ENCODE measurements around the gene LRRC57. TPM values are rescaled to one million over a fixed set of nuclear protein-coding genes. Genes with fewer than 3 reads are reported as not detected.
A peak's percentile ranks its signal among the peaks of the same experiment; 100 is the strongest.
"Not testable (repeated sequence)": the region's sequence is repeated elsewhere in the genome, so short reads cannot be mapped to it uniquely, and the experiment has no call there.

Gene LRRC57
- polyA plus RNA-seq, 3 donors, result 20.4 to 22.1 (median 20.8) TPM

DNA sequence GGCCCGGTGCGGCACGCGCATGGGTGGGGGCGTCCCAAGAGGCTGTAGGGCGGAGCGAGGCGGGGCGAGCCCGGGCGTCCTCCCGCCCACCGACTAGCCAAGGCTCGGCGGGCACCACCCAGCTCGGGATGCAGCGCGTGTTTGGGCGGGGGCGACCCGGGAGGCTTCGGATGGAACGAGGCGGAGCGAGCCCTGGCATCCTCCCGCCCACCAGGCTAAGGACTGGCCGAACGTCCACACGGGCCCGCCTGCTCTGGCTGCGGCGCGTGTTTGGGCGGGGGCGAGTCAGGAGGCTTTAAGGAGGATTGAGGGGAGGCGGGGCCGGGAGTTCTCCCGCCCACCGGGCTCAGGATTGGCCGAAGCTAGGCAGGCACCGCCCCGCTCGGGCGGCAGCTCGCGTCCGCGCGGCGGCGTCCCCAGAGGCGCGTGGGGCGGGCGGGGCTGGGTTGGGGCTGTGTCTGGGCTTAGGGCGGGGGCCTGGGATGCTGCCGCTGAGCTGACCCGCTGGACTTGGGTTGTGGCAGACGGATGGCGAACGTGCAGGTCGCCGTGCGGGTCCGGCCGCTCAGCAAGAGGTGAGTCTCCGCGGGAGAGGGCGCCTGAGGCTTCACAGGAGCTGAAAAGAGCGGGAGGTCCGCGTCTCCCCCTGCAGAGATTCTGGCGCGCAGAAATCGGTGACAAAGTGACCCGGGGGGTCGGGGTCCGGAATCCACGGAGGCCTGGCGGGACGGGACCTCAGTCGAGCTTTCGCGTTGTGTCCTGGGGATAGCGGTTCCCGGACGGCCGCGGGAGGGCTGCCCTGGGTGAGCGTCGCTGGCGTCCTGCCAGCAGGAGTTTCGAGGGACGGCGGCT is 26.8 kb upstream of the LRRC57 start, which contains the start of gene STARD9:
TSS of gene STARD9 (plus strand) at position 419 of the 852 bp plus-strand sequence. CDS start at position 529, 110 bp downstream.
- peak; percentile 91 to 97 (median 97) for DNase-seq (ENCODE audit: extremely low read depth in 1 of 11, low read depth in 9 of 11, low spot score in 4 of 11)

DNA sequence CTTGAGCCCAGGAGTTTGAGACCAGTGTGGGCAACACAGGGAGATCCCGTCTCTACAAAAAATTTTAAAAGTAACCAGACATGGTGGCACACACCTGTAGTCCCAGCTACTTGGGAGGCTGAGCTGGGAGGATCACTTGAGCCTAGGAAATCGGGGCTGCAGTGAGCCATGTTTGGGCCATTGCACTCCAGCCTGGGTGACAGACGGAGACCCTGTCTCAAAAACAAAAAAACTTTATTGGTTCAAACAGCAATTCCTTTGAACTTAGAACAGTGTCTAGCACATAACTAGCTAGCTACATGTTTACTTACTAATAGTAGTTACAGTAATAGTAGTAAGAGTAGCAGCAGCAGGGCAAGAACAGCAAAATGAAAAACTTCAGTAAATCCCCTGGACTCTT is 10.1 kb upstream of the LRRC57 start:
- no peak for DNase-seq (ENCODE audit: extremely low read depth in 1 of 11, low read depth in 9 of 11, low spot score in 4 of 11)

DNA sequence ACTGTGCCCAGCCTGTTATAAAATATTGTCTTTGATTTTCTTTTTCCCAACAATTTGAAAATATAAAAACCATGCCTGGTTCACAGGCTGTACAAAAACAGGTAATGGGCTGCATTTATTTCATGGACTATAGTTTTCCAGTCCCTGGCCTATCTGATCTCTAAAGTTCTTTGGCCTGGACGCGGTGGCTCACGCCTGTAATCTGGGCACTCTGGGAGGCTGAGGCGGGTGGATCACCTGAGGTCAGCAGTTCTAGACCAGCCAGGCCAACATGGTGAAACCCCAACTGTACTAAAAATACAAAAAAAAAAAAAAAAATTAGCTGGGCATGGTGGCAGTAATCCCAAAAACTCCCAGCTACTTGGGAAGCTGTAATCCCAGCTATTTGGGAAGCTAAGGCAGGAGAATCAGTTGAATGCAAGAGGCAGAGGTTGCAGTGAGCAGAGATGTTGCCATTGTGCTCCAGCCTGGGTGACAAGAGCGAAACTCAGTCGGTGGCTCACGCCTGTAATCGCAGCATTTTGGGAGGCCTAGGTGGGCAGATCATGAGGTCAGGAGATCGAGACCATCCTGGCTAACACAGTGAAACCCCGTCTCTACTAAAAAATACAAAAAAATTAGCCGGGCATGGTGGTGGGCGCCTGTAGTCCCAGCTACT is 8.1 kb upstream of the LRRC57 start:
- DNase-seq (ENCODE audit: extremely low read depth in 1 of 11, low read depth in 9 of 11, low spot score in 4 of 11), result not testable (repeated sequence)

DNA sequence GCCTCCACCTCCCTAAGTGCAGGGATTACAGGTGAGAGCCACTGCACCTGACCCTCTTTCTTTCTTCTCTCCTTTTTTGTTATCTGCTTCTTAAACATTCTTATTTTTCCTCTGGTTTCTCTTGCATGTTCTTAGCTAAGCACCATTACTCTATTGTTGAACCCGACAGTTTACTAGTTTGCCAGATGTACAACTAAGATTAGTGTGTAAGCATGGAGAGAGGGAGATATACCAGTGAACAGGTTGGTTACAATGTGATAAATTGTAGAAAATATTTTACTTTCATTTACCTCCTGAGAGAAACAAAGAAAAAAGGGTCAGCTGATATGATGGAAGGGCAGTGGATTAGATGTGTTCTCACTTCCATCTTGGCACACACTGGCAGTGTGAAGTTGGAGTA is 5.0 kb upstream of the LRRC57 start:
- DNase-seq (ENCODE audit: extremely low read depth in 1 of 11, low read depth in 9 of 11, low spot score in 4 of 11), result no peak

DNA sequence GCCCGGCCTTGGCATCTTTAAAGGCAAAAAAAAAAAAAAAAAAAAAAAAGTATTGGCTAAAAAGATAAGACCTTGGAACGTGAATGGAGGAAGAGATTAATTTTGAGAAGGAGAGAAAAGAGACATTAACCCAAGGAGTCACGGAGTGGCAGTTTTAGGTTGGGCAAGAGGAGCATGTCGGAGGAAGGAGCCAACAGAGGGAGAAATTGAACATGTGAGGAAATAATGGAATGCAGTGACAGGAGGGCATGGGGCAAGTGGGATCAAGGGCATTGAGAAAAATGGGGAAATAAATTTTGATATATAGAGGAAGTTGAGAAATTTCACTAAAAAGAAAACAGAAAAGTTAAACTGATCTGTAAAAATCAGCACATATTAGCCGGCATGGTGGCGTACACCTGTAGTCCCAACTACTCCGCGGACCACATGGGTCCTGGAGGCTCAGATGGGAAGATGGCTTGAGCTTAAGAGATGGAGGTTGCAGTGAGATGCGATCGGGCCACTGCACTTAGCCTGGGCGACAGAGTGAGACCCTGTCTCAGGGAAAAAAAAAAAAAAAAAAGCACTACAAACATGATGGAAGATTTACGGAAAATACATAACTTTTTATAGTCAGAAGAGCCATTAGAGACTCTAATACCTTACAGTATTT is 1.3 kb upstream of the LRRC57 start:
- DNase-seq (ENCODE audit: extremely low read depth in 1 of 11, low read depth in 9 of 11, low spot score in 4 of 11), result no peak

DNA sequence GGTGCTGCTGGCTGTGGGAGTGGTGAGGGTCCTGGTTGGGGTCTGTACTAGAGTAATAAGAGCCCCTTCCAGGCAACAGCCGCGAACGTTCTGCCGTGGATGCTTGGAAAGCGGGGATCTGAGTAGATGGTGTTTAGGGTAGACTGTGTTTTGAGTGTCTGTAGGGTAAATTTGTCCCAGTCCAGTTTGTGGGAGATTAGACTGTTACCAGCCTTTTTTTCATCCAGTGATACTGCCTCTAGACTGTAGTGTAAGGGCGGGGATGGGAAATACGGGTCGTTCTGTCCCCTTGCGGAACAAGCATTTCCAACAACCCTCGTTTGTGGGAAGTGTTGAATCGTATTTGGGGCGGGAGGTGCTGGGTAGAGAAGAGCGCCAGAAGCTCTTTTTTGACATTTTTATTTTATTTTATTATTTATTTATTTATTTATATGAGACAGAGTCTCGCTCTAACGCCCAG is 469 bp upstream of the LRRC57 start:
- peak in 6 of 11 donors; percentile 8 to 76 (median 32) for DNase-seq (ENCODE audit: extremely low read depth in 1 of 11, low read depth in 9 of 11, low spot score in 4 of 11)

DNA sequence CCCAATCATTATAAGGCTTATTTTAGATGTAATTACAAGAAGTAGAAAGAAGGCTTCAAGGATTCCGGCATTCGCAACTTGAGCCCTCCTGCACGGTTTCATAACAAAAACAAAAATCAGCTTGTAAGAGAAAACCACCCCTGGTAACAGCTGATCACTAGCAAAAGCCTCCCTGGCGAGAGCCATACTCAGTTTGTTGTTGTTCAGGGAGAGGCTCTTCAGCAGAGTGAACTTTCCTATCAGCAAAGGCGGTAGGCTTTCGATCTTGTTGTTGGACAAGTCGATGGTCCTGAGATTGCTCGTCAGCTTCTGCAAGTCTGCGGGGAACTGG is 710 bp downstream of the LRRC57 start:
- peak in 4 of 11 donors; percentile 5 to 33 (median 13) for DNase-seq (ENCODE audit: extremely low read depth in 1 of 11, low read depth in 9 of 11, low spot score in 4 of 11)

DNA sequence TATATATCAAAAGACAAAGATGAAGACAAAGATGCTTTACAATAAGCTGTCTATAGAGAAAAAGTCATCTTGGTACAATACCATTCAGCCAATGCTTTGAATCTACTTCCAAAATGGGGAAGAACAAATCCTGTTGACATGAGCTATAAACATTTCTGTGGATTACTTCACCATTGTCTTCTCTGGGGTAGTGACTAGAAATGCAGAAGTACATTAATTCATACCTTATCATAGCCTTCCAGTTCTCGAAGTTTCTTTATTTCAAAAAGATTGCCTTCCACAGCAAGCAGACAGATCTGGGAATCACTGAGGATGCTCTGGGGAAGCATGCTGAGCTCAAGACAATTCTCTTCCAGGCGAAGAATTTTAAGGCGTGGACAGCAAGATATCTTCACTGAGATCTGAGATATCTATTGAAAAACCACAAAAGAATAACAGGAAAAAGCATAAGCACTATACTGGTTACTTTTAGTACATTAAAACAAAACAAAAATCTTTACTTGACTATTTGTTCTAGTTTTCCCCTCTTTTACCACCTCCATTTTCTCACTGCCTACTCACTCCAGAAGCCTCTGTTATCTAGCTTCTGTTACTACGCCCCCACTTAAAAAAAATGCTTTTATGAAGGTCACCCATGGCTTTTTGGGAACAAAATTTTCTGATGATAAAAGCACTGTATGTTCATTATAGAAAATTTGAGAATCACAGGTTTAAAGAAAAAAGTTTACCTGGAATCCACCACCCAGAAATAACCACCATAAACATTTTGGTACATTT is 3.6 kb downstream of the LRRC57 start:
- no peak for DNase-seq (ENCODE audit: extremely low read depth in 1 of 11, low read depth in 9 of 11, low spot score in 4 of 11)

DNA sequence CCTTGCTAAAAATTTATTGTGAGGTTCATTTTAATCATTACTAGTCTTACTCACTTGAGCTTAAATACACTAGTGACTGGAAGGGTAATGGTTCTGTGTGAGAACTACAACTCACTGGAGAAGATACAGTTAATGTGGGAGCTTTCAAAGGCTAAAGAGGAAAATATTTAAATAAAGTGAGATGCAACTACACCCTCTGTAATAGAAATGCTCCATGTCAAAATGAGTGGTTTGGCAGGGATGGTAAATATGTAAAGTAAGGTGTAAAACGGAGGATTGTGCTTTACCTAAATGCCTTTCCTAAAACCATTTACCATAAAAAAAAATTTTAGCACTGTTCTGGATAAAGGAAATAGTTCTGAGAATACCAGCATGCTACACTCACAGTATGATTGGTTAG is 15.3 kb downstream of the LRRC57 start:
- DNase-seq (ENCODE audit: extremely low read depth in 1 of 11, low read depth in 9 of 11, low spot score in 4 of 11), result no peak

DNA sequence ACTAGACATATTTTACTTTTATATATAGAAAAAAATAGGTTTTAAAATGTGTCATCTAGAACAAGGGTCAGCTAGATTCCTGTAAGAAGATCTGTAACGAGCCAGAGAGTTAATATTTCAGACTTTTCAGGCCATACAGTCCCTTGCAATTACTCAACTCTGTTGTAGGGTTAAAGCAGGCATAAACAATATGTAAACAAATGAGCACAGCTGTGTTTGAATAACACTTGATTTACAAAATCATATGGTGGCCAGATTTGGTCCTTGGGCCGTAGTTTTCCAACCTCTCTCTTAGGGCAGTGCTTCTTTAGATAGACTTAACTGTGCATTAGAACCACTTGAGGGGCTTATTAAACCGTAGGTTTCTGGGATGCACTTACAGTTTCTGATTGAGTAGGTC is 19.6 kb downstream of the LRRC57 start:
- no peak for DNase-seq (ENCODE audit: extremely low read depth in 1 of 11, low read depth in 9 of 11, low spot score in 4 of 11)

DNA sequence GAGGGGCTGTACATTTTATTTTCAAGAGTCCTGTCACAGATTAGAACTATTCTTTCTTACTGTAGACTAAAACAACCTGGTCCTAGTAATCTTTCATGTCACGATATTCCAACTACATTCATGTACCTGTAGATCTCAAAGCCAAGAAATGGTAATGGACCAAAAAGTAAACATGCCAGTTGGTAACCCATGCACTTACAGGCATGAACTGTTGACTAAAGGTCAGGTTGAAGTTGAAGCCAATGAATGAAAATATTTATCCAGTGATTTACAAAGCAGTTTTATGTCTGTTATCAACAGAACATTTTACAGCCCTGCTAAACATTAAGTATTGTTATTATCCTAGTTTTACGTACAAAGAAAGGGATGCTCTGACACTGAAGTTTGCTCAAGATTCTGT is 25.3 kb downstream of the LRRC57 start:
- DNase-seq (ENCODE audit: extremely low read depth in 1 of 11, low read depth in 9 of 11, low spot score in 4 of 11), result no peak

DNA sequence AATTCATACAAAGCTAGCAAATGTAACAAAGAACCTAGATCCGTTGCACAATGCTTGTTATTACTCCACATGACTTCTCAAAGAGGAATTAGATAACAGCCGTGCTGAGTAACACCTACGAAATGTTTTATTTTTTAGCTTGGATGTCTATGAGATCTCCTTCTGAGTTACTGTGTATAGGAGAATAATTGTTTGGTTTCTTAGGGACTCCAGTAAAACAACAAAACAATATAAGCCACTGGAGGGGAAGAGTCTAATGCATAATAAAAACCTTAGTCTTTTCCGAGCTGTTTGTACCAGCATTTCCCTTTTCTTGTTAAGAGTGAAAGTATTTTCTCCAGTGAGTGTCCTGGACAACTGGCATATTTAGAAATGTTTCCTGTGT is 37.6 kb downstream of the LRRC57 start:
- no peak for DNase-seq (ENCODE audit: extremely low read depth in 1 of 11, low read depth in 9 of 11, low spot score in 4 of 11)

DNA sequence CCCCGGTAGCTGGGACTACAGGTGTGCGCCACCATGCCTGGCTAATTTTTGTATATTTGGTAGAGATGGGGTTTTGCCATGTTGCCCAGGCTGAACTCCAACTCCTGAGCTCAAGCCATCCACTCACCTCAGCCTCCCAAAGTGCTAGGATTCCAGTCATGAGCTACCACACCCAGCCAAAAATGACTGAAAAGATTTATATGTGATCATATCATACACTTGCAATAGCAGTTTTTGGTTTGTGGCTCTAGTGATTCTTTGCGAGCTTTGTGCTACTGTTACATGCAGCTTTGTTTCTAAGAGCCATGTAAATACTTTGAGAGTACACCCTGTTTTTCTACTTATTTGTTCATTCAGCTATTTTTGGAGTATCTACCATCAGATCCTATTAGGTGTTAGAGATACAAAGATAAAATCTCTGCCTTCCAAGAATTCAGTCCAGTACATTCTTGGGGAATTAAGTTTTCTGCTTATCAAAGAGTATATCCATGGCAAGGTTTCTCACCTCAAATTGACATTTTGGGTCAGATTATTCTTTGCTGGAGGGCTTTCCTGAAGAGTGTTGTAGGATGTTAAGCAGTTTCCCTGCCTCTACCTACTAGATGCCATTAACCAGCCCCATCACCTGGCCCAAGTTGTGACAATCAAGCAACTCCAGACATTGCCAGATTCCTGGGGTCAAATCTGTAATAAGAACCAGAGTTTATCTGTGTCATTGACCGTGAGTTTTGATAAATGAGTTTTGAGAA is 38.2 kb downstream of the LRRC57 start:
- DNase-seq (ENCODE audit: extremely low read depth in 1 of 11, low read depth in 9 of 11, low spot score in 4 of 11), result no peak

DNA sequence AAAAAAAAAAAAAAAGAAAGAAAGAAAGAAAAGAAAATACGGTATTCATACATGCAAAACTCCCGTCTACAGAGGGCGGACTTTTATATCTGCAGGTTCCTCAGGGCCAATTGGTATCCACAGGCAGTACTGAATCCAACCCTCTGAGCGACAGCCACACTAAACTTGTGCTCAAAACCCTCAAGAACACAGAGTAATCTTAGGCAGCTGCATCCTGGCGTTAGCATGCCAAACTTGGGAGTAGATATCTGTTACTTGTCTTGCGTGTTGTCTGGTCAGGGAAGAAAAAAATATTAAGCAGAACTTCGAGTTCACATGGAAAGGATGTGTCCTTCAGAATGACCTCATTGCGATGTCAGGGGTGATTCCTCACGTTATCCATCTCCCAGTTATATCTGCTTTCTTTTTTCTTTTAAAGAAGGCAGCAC is 40.3 kb downstream of the LRRC57 start:
- DNase-seq (ENCODE audit: extremely low read depth in 1 of 11, low read depth in 9 of 11, low spot score in 4 of 11), result no peak

DNA sequence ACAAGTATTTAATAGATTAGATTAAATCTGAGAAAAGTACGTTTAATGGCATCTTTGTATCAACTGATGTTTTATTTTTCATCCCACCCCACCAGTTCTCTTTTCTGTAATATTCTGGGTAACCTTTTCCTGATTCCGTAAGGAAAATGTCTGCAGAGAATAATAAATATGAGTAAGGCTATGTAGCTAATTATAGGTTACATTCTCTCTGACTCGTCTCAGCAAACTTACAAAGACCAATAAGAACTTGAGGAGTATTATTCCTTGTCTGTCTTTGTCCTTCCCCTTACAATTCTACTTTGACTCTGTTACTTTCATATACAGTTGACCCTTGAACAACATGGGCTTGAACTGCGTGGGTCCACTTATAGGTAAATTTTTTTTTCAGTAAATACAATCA is 41.1 kb downstream of the LRRC57 start:
- DNase-seq (ENCODE audit: extremely low read depth in 1 of 11, low read depth in 9 of 11, low spot score in 4 of 11), result no peak

DNA sequence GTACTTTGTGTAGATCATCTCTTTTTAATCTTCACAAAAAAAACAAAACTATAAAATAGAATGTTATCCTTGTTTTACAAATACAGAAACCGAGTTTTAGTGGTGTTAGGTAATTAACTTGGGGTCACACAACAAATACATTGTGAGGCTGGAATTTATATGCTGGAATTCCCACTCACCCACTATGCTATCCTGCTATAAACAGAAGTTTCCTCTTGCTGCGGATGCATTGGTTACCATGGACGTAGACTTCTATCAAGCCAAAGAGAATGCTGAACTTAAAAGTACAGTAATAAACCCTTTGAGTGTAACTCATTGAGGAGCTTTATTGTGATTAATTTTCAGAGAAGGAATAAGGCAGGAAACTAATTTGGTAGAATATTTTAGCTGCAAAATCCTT is 44.0 kb downstream of the LRRC57 start:
- no peak for DNase-seq (ENCODE audit: extremely low read depth in 1 of 11, low read depth in 9 of 11, low spot score in 4 of 11)

DNA sequence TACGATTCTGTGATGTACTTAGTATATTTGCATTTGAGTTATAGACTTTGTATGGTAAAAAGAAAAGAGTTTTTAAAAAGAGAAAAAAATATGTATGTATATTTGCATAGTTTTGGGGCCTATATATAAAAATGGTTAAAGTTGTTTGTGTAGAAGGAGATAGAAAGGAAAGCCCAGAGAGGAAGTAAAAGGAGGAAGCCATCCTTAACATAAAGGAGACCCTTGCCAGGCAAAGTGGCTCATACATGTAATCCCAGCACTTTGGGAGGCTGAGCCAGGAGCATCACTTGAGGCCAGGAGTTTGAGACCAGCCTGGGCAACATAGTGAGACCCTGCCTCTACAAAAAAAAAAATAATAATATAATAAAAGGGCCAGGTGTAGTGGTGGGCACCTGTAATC is 44.8 kb downstream of the LRRC57 start:
- no peak for DNase-seq (ENCODE audit: extremely low read depth in 1 of 11, low read depth in 9 of 11, low spot score in 4 of 11)

DNA sequence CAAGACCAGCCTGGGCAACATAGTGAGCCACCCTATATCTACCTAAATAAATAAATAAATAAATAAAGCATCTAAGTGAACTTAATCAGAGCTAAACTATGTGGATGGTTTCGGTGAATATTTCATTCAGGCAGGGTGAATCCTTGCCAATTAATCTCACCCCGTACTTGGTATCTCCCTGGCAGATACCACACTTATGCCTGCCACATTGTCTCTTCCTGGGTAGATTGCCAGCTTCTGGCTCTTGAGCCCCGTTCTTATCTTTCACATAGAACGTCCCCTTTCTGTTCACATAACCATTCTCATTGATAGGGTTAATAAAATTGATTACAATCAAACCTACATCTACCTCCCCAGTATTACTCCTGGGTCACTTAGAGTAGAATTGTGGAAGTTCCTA is 46.1 kb downstream of the LRRC57 start:
- DNase-seq (ENCODE audit: extremely low read depth in 1 of 11, low read depth in 9 of 11, low spot score in 4 of 11), result no peak

All from renal cortex interstitium (tissue), 11 donors.